H1 (cell line): ENCODE measurements around the gene SFXN2. TPM values are rescaled to one million over a fixed set of nuclear protein-coding genes. Genes with fewer than 3 reads are reported as not detected.

Source experiments
- E2F6 ChIP-seq: IDR thresholded peaks from 2 replicates; pipeline ENCODE4 v1.6.1; 2012; ENCODE audit warnings: inconsistent platforms
- POLR2A ChIP-seq, 2 experiments: IDR thresholded peaks; 1 replicate in 1 of 2; 2 replicates in 1 of 2; pipeline ENCODE4 v1.6.1; 2011; ENCODE audit warnings: low read depth in 2 of 2, low read length in 2 of 2, mild to moderate bottlenecking in 2 of 2; ENCODE audit errors: control extremely low read depth in 1 of 2
- SIX5 ChIP-seq: IDR thresholded peaks from 2 replicates; pipeline ENCODE4 v1.6.1; 2011; ENCODE audit warnings: mild to moderate bottlenecking, low read depth, low read length
- polyA plus RNA-seq, 7 experiments: library from polyadenylated mRNA; depleted of rRNA in 3 of 7; stranded (reverse) in 5 of 7; unstranded in 2 of 7; fragments of >200 nt in 5 of 7; fragments of 200-250 nt in 2 of 7; gene quantifications; 1 replicate in 5 of 7; 2 replicates in 1 of 7; 4 replicates in 1 of 7; pipeline versions ENCODE4 v1.2.1 to v1.2.3, GENCODE V29; 2011 to 2013; ENCODE audit warnings: missing spikeins in 2 of 7, mixed read lengths in 2 of 7
- total RNA-seq: library from RNA; stranded (reverse); fragmentation: NEBNext Ultra II Directional; extraction: Animal tissue kit (Norgen Biotek cat#: 25700); gene quantifications from 2 replicates; pipeline ENCODE4 v1.2.1, GENCODE V29; 2021

Gene SFXN2
- total and polyA plus RNA-seq, 2 of the 8 experiments (the other 6 are each of a cell fraction or from before 2014, with no cell fraction given), result 20.5 to 23.5 TPM

- no peak for TF ChIP-seq POLR2A (IDR thresholded peaks at IDR 0.05; ENCODE audit: control extremely low read depth in 1 of 2, low read depth in 2 of 2, low read length in 2 of 2)
- TF ChIP-seq E2F6, result no peak
- no peak for TF ChIP-seq SIX5
Observed at GRCh38 chr10:102670065-102670670, 44.3 kb upstream of the SFXN2 start (continued).
